Left ventricle myocardium inferior (tissue), 1 donor: ENCODE data around the gene ELP1. TPM values are rescaled to one million over a fixed set of nuclear protein-coding genes. Genes with fewer than 3 reads are reported as not detected.

Experiments used
- DNase-seq: peaks from one replicate; pipeline ENCODE4 v3.0.0-alpha.2; 2020
- H3K27ac ChIP-seq: fragments of 200-600 bp; replicated peaks from 2 replicates; pipeline ENCODE4 v1.8.0; 2021
- H3K27me3 ChIP-seq: fragments of 200-600 bp; 2 replicates; pipeline ENCODE4 v1.8.0; 2021; ENCODE audit warnings: low read depth
- H3K36me3 ChIP-seq: fragments of 200-600 bp; 2 replicates; pipeline ENCODE4 v1.8.0; 2021
- H3K4me1 ChIP-seq: fragments of 200-600 bp; 2 replicates; pipeline ENCODE4 v1.8.0; 2021
- H3K4me3 ChIP-seq: fragments of 200-600 bp; 2 replicates; pipeline ENCODE4 v1.8.0; 2021; ENCODE audit warnings: mild to moderate bottlenecking, moderate library complexity
- H3K9me3 ChIP-seq: fragments of 200-600 bp; replicated peaks from 2 replicates; pipeline ENCODE4 v1.8.0; 2021
- CTCF ChIP-seq: fragments of 200-600 bp; IDR thresholded peaks from 2 replicates; pipeline ENCODE4 v1.8.0; 2021; ENCODE audit warnings: antibody characterized with exemption, mild to moderate bottlenecking, borderline replicate concordance
- intact Hi-C: fragments of 100-400 bp; cut with micrococcal nuclease; formaldehyde crosslinking; loops from one replicate; pipeline ENCODE4 v1.11.0; 2022
- total RNA-seq: library from RNA; stranded (reverse); fragmentation: NEBNext Ultra II Directional; extraction: Animal tissue kit (Norgen Biotek cat#: 25700); gene quantifications from one replicate; pipeline ENCODE4 v1.2.1, GENCODE V29; 2021
- donor health status: DM: no; HTN: yes; CAD: no; lungs with severe emphysema.

The ELP1 gene
- total RNA-seq, 1 donor from 2014 or later: 21.4 TPM

DNA sequence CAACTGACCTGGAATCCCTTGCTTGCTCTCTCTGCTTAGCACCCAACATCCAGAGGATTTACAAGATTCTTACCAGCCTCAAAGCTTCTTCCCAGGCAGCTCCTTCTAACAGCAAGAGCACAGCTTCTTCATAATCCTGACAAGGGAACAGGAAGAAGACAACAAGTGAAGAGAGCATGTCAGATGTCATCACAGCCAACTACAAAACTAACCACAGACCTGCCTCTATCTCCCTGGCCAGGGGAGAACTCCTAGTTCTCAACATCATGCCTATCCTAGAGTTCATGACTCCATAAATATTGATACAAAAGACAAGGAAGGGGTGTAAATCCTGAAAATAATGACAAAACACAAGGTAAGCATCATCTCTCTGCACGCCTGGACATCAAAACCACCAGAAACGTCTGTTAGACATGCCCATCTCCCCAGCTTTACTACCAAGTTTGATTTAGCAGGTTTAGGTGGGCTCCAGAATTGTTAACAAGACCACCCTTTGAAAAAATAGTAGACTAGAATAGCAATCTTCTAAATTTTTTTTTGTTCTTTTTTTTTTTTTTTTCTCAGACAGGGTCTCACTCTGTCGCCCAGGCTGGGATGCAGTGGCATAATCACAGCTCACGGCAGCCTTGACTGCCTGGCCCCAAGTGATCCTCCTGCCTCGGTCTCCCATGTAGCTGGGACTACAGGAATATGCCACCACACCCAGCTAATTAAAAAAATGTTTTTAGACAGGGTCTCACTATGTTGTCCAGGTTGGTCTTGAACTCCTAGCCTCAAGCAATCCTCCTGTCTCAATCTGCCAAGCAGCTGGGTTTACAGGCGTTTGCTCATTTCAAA is 51.7 kb downstream of the ELP1 start:
- peaks cover 8% of the 10 kb centered on the region for H3K4me1 ChIP-seq
- peaks cover 7% of the 10 kb centered on the region for H3K9me3 ChIP-seq
- H3K27ac ChIP-seq: no peak overlapping the region
- H3K36me3 ChIP-seq: peaks cover 82% of the 10 kb centered on the region
- intact Hi-C loops: no loop called here
- no peaks in the 10 kb centered on the region for H3K27me3 ChIP-seq
- DNase-seq: no peak
- TF ChIP-seq CTCF: no peak
- H3K4me3 ChIP-seq: no peak overlapping the region

DNA sequence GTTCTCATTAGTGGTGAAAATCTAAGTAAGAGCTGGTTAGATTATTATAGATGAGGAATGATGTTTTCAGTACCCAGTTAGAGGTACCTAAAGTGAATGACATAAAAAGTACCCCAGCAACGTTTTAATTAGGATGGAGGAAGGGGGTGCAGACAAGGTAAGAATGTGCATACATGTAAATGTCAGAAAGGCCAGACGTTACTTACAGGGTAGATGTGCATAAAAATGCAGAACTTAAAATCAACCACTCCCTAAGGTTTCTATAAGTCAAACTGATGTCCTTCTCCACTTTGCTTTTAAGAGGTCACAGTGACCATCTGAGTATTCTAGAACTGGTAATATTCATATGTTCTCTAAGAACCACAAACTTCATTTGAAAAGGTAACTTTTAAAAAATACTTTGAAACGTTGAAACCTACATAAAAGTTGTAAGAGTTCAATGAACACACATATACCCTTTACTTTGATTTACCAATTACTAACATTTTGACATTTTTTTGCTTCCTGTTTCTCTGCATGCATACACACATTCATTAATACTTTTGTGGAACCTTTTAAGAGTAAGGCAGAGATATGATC is 53.1 kb downstream of the ELP1 start:
- no peak overlapping the region for H3K4me3 ChIP-seq
- H3K36me3 ChIP-seq: peaks cover 87% of the 10 kb centered on the region
- intact Hi-C loops: no loop called here
- TF ChIP-seq CTCF: no peak
- H3K27ac ChIP-seq: no peak overlapping the region
- peaks cover 7% of the 10 kb centered on the region for H3K9me3 ChIP-seq
- DNase-seq: no peak
- H3K27me3 ChIP-seq: no peaks in the 10 kb centered on the region
- peaks cover 3% of the 10 kb centered on the region for H3K4me1 ChIP-seq

GRCh38 chr9:108877524-108877923 is 56.4 kb downstream of the ELP1 start:
- no peak for TF ChIP-seq CTCF
- H3K36me3 ChIP-seq: peaks cover 98% of the 10 kb centered on the region
- H3K27ac ChIP-seq: no peak overlapping the region
- no peaks in the 10 kb centered on the region for H3K27me3 ChIP-seq
- intact Hi-C loops: no loop called here
- H3K4me3 ChIP-seq: no peak overlapping the region
- H3K9me3 ChIP-seq: no peaks in the 10 kb centered on the region
- DNase-seq: no peak
- no peaks in the 10 kb centered on the region for H3K4me1 ChIP-seq

- H3K4me1 ChIP-seq: no peaks in the 10 kb centered on the region
Observed at GRCh38 chr9:108876425-108876824, 57.5 kb downstream of the ELP1 start.

DNA sequence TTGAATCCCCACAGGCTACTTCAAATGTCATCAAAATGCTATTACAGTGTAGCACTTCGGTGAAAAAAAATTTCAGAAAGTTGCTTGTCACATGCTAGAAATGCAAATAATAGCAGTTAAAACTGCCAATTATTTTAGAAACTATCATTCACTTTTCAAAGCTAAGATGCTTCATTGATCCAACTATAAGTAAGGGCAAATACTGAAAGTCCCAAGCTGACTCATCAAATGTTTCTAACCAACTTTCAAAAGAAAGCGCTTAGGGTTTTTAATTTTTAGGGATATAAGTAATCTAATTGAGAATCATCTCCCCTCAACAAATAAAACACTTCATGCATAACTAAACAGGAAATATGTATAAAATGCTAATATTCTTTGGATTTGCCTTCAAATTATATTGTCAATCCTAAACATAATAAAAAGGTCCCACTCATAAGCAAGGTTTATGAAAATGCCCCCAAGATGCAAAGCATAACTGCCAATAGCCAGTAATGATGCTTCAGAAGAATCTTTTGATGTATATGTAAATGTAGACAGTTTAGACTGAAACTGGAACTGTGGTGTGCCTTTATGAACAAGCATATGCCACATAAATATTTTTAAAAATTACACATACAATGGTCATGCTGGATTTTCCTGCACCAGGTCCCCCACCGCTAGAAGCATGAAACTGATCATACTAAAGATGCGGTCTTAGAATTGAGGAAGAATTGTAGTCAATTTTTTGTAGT is 59.7 kb downstream of the ELP1 start:
- Histone ChIP-seq H3K27ac (no peak overlapping the region), H3K36me3 (peaks cover 97% of the 10 kb centered on the region), H3K27me3 (no peaks in the 10 kb centered on the region), H3K4me3 (no peak overlapping the region), H3K4me1 (no peaks in the 10 kb centered on the region), H3K9me3 (no peaks in the 10 kb centered on the region)
- intact Hi-C loops: no loop called here
- no peak for TF ChIP-seq CTCF
- DNase-seq: no peak

More at GRCh38 chr9:108876425-108876824, 57.5 kb downstream of the ELP1 start:
- Histone ChIP-seq H3K9me3 (no peaks in the 10 kb centered on the region), H3K4me3 (no peak overlapping the region), H3K27ac (no peak overlapping the region), H3K36me3 (peaks cover 96% of the 10 kb centered on the region), H3K27me3 (no peaks in the 10 kb centered on the region)
- no peak for TF ChIP-seq CTCF
- DNase-seq: no peak
- intact Hi-C loops: no loop called here
